Fibroblast of lung (primary cell): Measurements from ENCODE around the gene VAC14.

Experiments used
- EZH2 ChIP-seq: IDR thresholded peaks from 2 replicates; pipeline ENCODE4 v1.5.1; 2012; ENCODE audit warnings: low read length, control low read depth, mild to moderate bottlenecking; ENCODE audit errors: missing control alignments
- TF ChIP-seq, protein P1 (sequence below), 2 donors: IDR thresholded peaks in 1 of 2; conservative IDR thresholded peaks in 1 of 2; 1 replicate in 1 of 2; 2 replicates in 1 of 2; pipeline ENCODE4 v1.5.1; 2011 to 2012; ENCODE audit warnings: low read length in 2 of 2, control low read depth in 1 of 2, inconsistent platforms in 1 of 2, low read depth in 1 of 2, mild to moderate bottlenecking in 1 of 2

DNA sequence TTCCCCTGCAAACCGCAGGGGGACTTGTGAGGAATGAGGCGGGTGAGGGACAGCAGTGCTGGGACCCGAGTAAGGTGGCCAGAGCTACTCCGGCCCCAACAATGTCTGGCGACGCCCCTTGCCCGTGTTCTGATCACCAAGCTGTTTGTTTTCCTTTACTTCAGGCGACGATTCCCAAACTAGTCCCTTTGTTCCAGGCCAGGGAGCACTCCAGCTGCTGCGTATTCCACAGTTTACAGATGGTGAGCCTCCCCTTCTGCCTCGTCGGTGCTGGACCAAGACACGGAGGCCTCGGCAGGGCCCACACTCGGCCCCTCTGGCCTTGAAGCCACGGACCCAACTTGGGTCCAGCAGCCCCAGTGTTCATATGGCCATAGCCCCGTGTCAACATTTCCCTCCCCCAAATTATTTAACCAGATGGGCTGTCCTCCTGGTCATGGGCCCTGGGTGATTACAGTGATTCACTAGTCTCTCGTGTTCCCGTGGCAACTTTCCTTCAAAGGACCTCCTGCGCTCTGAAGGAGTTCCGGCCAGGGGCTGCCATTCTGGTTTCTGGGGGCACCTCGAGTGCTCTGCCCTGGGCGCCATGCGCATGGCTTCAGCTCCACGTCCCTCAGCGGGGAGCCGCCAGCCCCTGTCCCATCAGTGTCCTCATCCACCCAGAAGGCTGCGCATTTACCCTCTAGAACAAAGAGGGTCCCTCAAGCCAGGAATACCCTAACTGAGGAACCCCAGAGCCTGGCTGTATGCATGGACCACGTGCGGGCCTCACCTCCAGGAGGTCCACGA, 90.3 kb downstream of the VAC14 start:
- TF ChIP-seq, protein P1, sequence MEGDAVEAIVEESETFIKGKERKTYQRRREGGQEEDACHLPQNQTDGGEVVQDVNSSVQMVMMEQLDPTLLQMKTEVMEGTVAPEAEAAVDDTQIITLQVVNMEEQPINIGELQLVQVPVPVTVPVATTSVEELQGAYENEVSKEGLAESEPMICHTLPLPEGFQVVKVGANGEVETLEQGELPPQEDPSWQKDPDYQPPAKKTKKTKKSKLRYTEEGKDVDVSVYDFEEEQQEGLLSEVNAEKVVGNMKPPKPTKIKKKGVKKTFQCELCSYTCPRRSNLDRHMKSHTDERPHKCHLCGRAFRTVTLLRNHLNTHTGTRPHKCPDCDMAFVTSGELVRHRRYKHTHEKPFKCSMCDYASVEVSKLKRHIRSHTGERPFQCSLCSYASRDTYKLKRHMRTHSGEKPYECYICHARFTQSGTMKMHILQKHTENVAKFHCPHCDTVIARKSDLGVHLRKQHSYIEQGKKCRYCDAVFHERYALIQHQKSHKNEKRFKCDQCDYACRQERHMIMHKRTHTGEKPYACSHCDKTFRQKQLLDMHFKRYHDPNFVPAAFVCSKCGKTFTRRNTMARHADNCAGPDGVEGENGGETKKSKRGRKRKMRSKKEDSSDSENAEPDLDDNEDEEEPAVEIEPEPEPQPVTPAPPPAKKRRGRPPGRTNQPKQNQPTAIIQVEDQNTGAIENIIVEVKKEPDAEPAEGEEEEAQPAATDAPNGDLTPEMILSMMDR (conservative IDR thresholded peaks at IDR 0.05 in 1 of 2, IDR thresholded peaks at IDR 0.05 in 1 of 2; ENCODE audit: low read depth in 1 of 2, low read length in 2 of 2), result no peak
- no peak for TF ChIP-seq EZH2
